HG02610 (cell line): ENCODE results near the gene FOXL2NB.
"Not testable (repeated sequence)": the region's sequence is repeated elsewhere in the genome, so short reads cannot be mapped to it uniquely, and the experiment has no call there.

Experiments used
- ATAC-seq: cut with Tn5 transposase; IDR thresholded peaks from one replicate; pipeline ENCODE4 v1.9.1; 2021; ENCODE audit warnings: mild to moderate bottlenecking, moderate library complexity; ENCODE audit not compliant: unreplicated experiment

The FOXL2NB gene

GRCh38 chr3:138946663-138947494 is at the start of gene FOXL2NB, which contains the start of gene FOXL2:
TSS of gene FOXL2NB (plus strand) at chr3:138947217. CDS start at chr3:138947365, 148 bp downstream.
TSS of gene FOXL2 (minus strand) at chr3:138947137. CDS start at chr3:138946722, 415 bp downstream.
- ATAC-seq, result no peak

GRCh38 chr3:138898301-138898700 is 48.7 kb upstream of the FOXL2NB start:
- ATAC-seq, result no peak

GRCh38 chr3:138898708-138899107 is 48.3 kb upstream of the FOXL2NB start:
- ATAC-seq, result no peak

GRCh38 chr3:138899351-138899991 is 47.5 kb upstream of the FOXL2NB start:
- no peak for ATAC-seq

- no peak for ATAC-seq
These were observed 45.5 kb upstream of the FOXL2NB start for GRCh38 chr3:138901567-138901966.

GRCh38 chr3:138902171-138902570 is 44.8 kb upstream of the FOXL2NB start:
- no peak for ATAC-seq

- ATAC-seq, result no peak
These were observed 39.5 kb upstream of the FOXL2NB start for GRCh38 chr3:138907539-138907938.

- ATAC-seq, result no peak
These were observed 38.2 kb upstream of the FOXL2NB start for GRCh38 chr3:138908846-138909245.

- no peak for ATAC-seq
These were observed 37.1 kb upstream of the FOXL2NB start for GRCh38 chr3:138909904-138910303.

- no peak for ATAC-seq
These were observed 35.4 kb upstream of the FOXL2NB start for GRCh38 chr3:138911621-138912020.

- ATAC-seq, result no peak
These were observed 34.8 kb upstream of the FOXL2NB start for GRCh38 chr3:138912237-138912636.

GRCh38 chr3:138913766-138914165 is 33.3 kb upstream of the FOXL2NB start:
- ATAC-seq, result no peak

GRCh38 chr3:138914870-138915502 is 32.0 kb upstream of the FOXL2NB start:
- peak; percentile 22 for ATAC-seq

- ATAC-seq, result peak; percentile 73
These were observed 31.2 kb upstream of the FOXL2NB start for GRCh38 chr3:138915503-138916498.

- no peak for ATAC-seq
These were observed 30.2 kb upstream of the FOXL2NB start for GRCh38 chr3:138916824-138917223.

- no peak for ATAC-seq
These were observed 27.7 kb upstream of the FOXL2NB start for GRCh38 chr3:138919325-138919724.

GRCh38 chr3:138921316-138922292 is 25.4 kb upstream of the FOXL2NB start:
- no peak for ATAC-seq

GRCh38 chr3:138922400-138922799 is 24.6 kb upstream of the FOXL2NB start:
- not testable (repeated sequence) for ATAC-seq

- peak; percentile 75 for ATAC-seq
These were observed 23.5 kb upstream of the FOXL2NB start for GRCh38 chr3:138923531-138923994.
